G401.6 (cell line): Measurements from ENCODE around the gene ZNF232.
"Not testable (repeated sequence)": the region's sequence is repeated elsewhere in the genome, so short reads cannot be mapped to it uniquely, and the experiment has no call there.

Experiments used
- FAIRE-seq: peaks from 2 replicates; lab custom pipeline; 2012; peaks lifted over from hg19 to GRCh38; lab: Jason Lieb, UNC

ZNF232 gene

DNA sequence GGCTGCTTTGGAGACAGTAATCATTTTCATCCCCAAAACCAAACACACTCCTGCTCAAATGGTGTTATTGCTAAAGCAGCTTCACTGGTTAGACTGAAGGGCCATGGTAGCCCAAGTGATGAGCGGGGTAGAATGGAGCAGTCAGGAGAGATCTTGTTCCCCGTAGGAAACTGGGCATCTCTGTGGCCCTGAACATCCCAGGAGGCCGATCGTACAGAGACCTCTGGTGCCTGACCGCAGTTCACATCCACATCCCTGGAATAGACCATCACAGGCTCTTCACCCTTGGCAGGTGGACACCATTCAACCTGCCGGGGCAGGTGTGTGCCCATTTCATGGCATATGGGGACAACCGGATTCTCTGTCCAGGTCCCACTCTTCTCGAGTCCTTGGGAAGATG, 18.1 kb upstream of the ZNF232 start:
- FAIRE-seq, result not testable (repeated sequence)

DNA sequence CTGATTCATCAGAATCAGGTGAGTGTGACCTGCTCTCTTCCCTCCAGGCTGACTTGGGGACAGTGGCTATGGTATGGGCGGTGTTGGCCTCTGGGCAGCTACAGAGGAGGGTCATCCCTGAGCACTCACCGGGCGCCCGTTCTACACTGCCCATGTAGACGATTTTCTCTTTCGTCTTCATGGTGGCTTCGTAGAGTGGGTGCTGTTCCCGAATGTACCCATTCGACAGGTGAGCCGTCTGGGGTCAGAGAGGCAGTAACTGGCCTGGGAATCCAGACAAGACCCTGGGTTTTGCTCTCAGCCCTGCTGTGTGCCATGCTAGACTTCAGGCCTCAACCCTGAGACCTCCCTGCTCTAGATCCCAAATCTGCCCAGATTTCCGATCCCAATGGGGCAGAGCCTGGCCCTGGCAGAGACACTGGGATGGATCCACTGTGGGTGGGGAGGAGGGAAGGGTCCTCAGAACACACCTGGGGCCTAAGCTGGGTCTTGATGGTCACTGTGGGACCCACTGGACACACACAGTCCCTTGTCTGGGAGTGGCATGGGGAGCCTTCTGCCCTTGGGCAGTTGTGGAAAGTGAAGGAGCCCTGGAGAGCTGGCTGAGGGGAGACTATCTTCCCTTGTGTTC, 17.3 kb upstream of the ZNF232 start:
- no peak for FAIRE-seq

DNA sequence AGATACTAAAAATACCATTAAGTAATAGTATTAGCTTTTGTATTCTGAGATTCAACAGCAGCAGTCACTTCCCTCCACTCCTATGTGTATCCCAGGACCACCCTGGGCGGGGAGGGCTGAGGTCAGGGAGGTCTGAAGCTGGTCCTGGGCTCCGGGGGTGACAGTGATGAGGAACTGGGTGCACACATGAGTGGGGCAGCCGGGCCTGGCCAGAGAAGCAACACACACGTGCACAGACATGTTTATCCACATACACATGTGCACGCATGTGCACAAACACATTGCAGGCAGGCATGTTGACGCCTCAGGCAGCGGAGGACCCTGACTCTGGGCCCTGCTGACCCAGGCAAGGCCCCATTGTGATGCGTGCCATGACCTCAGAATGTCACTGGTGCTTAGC, 16.7 kb upstream of the ZNF232 start:
- not testable (repeated sequence) for FAIRE-seq

DNA sequence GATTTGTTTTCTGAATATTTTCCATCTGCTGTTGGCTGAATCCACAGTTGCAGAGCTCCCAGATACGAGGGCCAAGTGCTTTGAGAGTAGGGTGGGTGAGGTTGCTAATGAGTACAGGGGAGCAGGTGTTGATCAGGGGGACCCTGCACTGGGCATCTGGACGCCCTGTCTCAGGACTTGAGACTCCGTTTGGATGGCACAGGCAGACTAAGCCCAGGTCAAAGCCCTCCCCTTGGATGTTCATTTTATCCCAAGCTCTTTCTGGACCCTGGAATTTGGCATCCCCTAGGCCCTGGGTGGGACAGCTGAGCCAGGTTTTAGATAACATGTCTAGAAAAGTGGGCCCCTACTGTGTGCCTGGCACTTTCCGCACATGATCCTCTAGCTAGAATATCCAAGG, 16.2 kb upstream of the ZNF232 start:
- FAIRE-seq, result no peak

DNA sequence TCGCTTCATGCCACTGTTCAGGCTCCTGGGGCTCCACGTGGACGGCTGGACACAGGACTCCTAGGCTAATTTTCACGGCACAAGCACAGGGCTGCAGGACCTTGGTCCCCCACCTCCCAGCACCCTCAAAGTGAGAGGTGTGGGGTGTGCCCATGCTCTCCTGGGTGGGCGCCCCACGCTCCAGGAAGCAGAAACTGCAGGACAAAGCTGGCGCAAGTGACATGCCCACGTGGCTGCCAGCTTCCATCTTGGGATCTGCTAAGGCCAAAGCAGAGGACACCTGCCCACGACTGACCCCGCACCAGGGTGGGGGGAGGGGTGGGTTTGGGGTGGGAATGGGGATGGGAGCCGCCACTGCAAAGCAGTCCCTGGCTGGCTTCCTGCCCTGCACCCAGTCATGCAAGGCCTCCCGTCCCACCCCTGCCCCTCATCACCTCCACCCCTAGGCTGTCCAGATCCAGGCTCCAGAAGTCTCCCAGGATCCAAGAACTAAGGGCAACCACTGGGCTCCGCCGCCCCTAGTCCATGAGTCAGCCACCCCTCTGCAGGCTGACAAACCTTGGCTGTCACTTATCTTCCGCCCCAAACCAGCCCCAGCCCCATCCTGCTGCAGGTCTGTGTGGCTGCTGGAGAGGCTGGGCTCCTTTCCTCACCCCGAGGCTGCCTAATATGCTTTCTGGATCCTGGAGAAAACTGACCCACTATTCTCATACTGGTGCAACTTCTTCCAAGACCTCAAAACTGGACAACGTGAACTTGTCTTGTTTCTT, 15.2 kb upstream of the ZNF232 start:
- FAIRE-seq, result no peak

DNA sequence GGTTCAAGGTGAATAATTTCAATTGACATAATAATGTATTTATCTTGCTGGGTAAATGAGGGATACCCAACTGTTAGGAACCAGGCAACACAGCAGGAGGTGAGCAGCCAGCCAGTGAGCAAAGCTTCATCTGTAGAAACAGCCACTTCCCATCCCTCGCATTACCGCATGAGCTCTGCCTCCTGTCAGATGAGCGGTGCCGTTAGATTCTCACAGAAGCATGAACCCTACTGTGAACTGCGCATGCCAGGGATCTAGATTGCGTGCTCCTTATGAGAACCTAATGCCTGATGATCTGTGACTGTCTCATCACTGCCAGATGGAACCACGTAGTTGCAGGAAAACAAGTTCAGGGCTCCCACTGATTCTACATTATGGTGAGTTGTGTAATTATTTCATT, 13.2 kb upstream of the ZNF232 start:
- not testable (repeated sequence) for FAIRE-seq

DNA sequence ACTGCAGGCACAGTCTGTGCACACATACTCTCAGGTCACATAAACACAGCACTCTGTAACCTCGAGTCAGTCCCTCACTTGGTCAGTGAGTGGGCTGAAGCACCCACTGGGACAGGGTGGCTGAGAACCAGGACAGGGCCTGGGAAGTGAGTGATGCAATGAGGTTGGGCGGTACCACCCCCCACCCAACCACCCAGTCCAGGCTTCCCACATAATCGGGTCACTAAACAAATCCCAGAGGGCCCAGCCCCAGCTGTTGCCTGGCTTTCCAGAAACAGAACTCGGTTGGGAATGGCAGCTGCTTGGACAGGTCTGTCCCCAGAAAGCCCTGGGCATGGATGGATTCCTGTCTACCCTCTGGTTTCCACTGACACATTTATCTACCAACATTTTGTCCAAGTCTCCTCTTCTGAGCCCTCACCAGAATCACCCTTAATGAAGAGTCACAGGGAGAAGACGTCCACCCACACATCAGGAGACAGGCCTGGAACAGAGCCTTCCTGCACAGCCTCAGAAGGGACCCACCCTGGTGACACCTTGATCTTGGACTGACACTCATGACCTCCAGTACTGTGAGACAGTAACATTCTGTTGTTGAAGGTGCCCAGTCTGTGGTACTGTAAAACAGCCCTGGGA, 12.6 kb upstream of the ZNF232 start:
- not testable (repeated sequence) for FAIRE-seq

DNA sequence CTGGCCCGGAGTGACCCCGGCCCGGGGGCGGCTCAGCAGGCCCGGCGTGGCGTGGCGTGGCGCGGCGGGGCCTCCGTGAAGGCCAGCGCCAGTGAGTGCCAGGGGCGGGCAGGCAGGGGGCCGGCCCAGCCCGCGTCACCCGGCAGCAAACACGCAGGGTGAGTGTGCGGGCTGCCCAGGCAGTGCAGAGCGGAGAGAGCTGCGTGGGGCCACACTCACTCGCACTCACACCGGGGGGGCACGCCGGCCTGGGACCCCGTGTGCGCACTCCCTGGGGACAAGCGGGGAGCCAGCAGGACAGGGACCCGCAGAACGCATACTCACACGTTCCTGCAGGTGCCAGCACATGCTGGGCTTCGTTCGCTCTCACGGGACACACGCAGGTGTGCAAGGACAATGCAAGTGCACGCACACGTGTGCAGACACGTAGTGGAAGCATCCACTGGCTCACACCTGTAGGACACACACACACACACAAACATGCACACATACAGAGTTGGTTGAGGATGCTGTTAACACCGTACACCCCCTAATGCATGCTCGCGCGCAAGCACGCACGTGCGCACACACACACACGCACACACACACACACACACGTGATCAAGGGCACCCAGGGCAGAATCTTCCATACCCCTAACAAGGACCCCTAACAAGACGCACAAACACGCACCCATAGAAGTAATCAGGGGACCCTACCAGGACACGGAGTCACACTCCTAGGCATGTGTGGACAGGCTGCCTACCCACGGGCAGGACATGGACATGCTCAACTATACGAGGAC, 11.9 kb upstream of the ZNF232 start:
- no peak for FAIRE-seq

DNA sequence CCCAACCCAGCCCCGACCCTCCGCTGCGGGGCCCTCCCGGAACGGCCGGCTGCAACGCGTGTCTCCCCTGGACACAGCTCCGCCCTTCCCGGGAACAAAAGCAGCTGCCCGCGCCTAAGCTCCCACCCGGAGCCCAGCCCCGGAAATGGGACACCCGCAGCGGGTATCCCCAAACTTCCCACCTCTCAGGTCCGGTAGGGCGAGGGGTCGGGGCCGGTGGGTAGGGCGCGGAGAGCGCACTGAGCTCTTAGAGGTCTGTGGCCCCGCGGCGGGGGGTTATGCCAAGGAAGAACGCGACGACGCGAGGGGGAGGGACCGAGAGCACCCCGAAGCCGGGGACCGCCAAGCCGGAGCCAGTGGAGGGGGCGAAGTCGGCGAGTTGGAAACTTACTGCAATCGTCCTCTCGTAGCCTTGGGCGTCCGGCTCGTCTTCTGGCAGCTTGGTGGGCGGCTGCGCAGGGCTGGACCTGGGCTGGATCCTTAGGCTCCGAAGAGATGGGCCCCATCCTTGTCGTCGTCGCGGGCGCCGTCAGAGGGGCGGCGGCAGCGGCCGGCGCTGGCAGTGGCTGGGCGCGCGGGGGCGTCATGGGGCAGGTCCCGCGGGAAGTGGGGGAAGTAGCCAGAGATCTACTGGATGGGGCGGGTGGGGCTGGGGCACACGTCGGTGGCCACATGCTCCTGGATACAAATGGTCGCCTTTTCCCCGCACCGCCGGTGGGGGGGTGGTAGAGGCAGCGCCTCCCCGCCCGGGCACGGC, 11.1 kb upstream of the ZNF232 start:
- FAIRE-seq, result no peak

DNA sequence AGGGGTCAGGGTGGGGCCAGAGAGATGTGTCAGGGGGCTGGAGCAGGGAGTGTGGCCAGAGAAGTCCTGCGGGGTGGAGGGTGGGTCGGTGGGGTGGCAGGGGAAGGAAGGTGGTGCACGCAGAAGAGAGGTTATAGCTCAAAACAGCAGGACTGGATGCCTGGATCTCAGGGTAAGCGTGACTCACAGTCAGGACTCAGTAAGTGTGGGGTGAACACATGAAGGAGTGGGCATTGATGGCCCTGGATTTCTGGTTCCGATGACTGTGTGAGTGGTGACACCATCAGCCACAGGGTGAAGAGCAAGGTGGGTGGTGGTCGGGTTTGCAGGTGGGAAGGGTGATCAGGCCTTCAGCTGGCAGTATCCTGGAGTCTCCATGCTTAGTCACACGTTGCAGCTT, 10.4 kb upstream of the ZNF232 start:
- not testable (repeated sequence) for FAIRE-seq

DNA sequence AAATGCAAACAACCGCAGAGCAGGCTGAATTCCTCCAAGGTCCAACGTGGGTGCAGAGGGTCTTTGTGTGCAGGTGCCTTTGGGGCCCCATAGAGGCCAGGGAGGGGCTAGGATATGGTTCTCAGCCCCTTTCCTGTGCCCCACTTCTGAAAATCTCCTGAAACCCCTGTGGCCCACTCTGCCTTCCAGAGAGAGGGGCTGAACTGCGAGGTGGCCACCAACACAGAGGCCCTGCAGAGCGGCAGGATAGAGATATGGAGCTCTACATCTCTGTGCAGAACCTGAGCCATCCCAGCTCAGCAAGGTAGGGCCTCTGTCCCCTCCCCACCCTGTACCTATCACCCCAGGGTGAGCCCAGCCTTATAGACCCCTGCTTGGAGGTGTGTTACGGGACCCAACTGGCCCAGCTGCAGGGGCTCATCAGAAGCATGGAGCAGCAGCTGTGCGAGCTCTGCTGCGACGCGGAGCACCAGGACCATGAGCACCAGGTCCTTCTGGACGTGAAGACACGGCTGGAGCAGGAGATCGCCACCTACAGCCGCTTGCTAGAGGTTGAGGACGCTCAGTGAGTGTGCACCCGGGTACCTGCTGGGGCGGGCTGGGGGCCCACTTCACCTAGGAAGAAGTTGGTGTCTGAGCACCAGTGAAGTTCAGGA, 9.6 kb upstream of the ZNF232 start:
- FAIRE-seq, result no peak

DNA sequence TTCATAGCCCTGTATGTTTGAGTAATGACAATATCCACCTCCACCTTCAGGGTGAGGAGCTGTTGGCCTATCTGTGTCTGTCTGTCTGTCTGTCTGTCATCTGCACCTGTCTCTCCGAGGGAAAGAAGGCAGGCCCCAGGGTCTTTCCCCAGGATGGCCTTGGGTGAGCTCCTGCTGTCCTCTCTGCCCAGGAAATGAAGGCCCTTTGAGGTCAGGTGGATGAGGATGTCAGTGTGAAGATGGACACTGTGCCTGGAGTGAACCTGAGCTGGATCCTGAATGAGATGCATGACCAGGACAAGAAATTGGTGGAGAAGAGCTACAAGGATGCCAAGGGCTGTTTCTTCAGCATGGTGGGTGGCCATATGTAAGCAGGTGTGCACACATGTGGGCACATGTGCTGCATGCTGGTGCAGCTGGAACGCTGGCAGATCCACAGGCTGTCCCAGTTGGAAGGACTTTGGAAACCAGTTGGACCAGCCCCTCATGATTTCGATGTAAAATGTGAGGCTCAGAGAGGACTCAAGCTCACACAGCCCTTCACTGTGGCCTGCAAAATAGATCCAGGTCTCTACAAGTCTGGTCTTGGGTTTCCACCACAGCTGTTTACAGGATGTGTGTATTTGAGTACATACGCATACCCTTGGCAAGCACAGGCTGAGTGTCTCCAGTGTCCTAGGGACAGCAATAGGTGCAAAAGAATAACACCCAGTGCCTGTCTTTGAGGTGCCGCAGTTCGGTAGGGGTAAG, 8.9 kb upstream of the ZNF232 start:
- FAIRE-seq, result not testable (repeated sequence)

DNA sequence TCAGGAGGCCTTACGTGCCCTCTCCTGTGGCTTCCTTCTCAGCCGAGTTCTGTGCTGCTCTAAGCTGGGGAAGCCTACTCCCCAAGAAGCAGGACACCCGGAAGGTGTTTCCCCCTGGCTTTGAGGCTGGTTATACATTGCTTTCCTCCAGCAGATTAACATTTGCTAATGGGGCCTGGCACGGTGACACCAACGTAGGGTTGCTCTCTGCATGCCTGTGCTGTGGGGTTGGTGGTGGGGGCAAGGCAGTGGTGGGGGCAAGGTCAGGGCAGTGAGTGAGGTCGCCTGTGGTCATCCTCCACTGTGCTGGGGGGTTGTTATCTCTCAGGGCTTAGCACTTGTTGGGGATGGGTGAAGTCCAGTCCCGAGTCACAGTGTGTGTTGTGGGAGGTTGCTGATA, 8.4 kb upstream of the ZNF232 start:
- no peak for FAIRE-seq

DNA sequence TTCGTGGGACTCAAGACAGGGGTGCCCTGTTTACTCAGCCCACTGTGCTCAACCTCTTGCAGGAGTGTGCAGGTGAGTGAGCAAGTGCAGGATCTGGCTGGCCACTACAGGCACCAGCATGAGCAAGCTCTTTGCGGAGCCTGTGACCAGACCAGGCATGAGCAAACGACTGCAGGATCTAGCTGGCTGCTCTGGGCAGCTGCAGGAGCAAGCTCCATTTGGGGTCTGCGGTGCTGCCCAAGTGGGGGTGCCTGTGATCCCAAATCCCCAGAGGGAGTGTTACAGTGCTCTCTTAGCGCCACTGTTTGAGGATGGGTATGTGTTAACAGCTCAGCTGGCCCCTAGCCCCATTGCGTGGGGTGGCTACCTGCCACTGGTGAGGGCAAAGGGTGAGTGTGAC, 6.5 kb upstream of the ZNF232 start:
- FAIRE-seq, result no peak

DNA sequence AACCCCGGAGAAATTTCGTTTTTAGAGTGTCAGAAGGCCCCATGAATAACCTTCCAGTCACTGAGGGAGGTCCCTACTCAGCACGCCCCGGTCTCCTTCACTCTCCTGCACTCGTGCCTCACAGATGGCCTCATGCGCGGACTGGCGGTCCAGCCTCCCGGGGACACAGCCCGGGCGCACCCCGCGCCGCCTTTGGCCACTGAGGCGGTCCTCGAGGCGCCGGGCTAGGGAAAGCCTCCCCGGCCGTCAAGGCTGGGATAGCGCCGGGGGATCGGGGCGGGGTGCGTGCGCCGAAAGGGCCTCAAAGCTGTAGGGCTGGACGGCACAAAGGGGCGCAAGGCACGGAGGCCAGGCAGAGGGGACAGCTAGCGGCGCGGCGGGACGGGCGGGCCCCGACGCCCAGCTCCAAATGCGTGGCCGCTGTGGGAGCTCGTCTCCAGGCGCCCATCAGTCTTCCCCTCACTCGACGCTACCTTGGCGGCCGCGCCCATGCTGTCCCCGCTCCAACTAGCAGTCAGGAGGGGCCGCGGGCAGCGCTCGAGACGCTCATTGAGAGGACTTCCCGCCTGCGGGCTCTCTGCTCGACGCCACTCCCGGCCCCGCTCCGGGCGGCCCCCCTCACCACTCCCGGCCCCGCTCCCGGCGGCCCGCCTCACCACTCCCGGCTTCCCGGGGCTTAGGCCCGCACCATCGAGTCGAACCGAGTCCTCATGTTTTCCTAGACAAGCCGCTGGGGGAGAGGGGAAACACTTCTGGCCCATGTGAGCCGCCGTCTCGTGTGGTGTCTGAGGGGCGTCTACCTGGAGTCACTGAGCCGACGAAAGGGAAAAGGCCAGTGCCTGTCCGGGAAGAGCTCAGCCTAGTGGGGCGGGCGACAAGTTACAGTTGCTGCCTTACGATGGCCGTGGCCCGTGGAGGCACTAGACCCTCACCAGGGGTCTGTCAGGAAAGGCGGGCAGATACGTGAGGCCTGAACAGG, 4.3 kb upstream of the ZNF232 start, which contains the start of gene USP6:
Gene USP6, plus strand, starts transcription at position 360 of the 979 bp plus-strand sequence. CDS start 14,336 bp downstream, outside the sequence.
- FAIRE-seq, result no peak

DNA sequence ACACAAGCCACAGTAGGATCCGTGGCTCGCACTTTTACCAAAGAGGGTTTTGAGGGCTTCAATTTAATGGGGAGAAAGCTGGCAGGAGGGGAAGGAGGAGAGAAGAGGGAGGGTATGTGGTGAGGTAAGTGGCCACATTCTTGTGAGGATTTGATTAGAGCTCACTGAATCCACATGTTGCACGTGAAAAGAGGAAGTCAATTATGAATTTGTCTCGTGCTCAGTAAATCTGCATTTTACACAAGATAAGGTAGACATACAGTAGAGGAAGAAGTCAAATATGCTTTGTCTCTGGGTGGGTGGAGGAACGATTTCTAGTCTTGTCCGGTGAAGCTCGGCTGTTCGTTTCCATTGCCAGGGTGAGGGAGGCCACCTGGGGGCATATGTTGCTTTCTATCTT, 862 bp downstream of the ZNF232 start:
- FAIRE-seq, result no peak

DNA sequence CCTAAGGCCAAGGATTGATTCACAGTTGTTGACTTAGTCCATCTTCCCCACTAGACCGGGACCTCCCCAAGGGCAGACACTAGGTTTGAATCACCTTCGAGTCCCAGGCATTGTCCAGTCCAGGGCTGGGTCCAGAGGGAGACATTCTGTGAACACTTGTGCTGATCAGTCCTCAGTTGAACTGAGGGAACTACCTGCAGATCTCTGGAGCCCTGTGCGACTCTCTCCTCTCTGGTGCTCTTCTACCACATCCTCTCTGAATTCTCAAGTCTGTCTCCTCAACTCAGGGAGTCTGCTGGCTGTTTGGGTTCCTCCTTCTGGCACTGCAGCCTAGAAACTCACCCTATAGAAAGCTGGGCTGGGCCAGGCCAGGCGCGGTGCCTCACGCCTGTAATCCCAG, 10.8 kb downstream of the ZNF232 start:
- no peak for FAIRE-seq

DNA sequence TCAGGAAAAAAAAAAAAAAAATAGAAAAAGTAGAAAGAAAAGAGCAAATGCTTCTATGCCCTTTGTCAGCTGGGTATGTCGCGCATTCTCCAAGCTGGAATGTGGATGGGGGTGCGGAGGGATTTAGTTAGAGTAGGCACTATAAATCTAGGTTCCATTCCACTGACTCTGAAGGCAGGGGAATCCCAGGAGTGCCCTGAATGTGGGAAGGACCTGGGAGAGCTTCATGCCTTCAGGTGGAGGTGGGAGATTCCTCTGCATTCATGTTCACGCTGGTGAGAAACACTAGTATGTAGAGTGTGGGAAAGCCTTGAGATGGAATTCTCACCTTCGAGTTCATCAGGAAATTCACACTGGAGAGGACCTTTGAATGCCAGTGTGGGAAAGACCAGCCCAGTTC, 12.4 kb downstream of the ZNF232 start:
- FAIRE-seq, result no peak

DNA sequence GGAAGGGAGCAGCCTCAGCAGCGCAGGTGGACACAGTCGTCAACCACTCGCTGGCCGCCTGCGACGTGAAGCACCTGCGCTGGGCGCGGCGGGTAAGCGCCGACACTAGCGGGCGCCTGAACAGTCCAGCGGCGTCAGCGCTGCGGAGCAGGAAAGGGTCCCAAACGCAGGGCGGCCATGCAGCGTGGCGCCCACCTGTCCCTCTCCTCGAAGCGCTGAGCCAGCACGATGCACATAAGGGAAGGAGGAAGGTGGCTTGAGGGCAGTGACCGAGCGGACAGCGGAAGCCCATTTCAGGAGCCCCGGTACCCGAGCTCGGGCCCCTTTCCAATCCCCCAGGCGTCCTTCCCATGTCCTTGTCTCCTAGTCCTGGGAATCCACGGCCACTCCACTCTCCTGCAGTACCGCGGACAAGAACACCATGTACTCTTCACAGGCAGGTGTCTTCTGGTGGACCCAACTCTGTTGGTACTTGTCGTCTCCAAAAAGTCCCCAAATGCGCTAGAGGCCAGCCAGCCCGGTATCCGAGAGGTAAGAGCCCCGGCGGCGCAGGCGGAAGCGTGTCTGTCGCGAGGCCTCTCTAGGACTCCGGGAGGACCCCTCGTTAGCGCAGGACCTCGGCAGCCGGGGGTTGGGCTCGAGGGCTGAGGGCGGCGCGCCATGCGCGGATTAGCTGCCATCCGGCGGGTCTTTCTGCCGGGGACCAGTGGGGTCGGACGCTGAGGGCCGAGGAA, 14.4 kb downstream of the ZNF232 start:
- no peak for FAIRE-seq
